ENCODE results near the gene ASRGL1. TPM values are rescaled to one million over a fixed set of nuclear protein-coding genes. Genes with fewer than 3 reads are reported as not detected.

The ASRGL1 gene
- total and polyA plus RNA-seq, 2 experiments from 2014 or later: 9.5 to 18.6 TPM

DNA sequence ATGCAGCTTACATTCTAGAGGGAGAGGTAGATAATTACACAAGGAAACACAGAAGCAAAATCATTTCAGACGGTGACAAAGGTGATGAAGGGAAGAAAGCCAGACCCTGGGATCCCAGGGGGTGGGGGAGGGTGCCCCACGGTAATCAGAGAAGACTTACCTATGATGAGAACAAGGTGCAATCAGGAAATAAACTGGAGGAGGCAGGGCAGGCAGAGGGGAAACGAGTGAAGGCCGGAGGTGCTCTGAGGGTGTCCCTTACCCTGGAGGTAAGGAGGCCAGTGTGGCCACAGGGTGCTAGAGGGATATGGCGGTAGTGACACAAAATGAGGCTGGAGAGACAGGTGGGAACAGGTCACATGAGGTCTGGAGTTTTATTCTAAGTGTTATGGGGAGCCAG lies 67.7 kb downstream of the ASRGL1 start:
- Histone ChIP-seq H3K36me3 (replicated peaks; ENCODE audit: insufficient read depth, low read depth) (no peaks in the 10 kb centered on the region), H3K4me3 (no peak overlapping the region), H3K9me2 (replicated peaks; ENCODE audit: insufficient read depth) (no peaks in the 10 kb centered on the region), H3K9me3 (ENCODE audit: low read depth) (no peaks in the 10 kb centered on the region), H3K27ac (no peak overlapping the region), H3K79me2 (no peaks in the 10 kb centered on the region), H4K20me1 (ENCODE audit: insufficient read depth, poor library complexity, severe bottlenecking) (no peaks in the 10 kb centered on the region), H3K4me1 (ENCODE audit: insufficient read depth) (peaks cover 24% of the 10 kb centered on the region), H2AFZ (no peak overlapping the region), H3K4me2 (no peak overlapping the region), H3K27me3 (no peaks in the 10 kb centered on the region)
- TF ChIP-seq EZH2 (IDR thresholded peaks at IDR 0.05; ENCODE audit: borderline replicate concordance): no peak
- TF ChIP-seq EZH2phosphoT487 (IDR thresholded peaks at IDR 0.05; ENCODE audit: low read depth, severe bottlenecking, unreplicated experiment): no peak
- TF ChIP-seq, protein P1, sequence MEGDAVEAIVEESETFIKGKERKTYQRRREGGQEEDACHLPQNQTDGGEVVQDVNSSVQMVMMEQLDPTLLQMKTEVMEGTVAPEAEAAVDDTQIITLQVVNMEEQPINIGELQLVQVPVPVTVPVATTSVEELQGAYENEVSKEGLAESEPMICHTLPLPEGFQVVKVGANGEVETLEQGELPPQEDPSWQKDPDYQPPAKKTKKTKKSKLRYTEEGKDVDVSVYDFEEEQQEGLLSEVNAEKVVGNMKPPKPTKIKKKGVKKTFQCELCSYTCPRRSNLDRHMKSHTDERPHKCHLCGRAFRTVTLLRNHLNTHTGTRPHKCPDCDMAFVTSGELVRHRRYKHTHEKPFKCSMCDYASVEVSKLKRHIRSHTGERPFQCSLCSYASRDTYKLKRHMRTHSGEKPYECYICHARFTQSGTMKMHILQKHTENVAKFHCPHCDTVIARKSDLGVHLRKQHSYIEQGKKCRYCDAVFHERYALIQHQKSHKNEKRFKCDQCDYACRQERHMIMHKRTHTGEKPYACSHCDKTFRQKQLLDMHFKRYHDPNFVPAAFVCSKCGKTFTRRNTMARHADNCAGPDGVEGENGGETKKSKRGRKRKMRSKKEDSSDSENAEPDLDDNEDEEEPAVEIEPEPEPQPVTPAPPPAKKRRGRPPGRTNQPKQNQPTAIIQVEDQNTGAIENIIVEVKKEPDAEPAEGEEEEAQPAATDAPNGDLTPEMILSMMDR (IDR thresholded peaks at IDR 0.05; ENCODE audit: poor library complexity): no peak
- 64% methylated on average over 5 of the region's 5 CpGs for WGBS (ENCODE audit: low lambda C conversion rate, missing lambda C conversion rate)
- no peak for DNase-seq (ENCODE audit: low spot score)

DNA sequence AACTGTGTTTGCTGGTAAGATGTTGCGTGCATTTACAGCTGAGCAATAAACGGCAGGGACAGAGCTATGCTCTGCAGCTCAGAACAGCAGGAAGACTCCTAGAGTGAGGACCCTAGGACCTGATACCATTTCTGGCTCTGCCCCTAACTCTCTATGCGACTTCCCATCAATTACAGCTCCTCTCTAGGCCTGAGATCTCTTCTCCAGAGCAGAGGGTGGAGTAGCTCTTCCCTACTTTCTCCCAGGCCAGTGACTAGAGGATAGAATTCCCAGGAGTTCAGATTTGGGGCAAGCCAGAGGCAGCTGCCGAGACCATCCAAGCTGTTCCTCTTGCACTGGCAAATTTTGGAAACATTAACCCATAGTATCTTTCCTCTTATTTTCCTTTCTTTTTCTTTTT lies 68.8 kb downstream of the ASRGL1 start:
- no peak for TF ChIP-seq EZH2phosphoT487 (IDR thresholded peaks at IDR 0.05; ENCODE audit: low read depth, severe bottlenecking, unreplicated experiment)
- TF ChIP-seq, protein P1 (IDR thresholded peaks at IDR 0.05; ENCODE audit: poor library complexity): no peak
- TF ChIP-seq EZH2 (IDR thresholded peaks at IDR 0.05; ENCODE audit: borderline replicate concordance): no peak
- Histone ChIP-seq H3K27me3 (no peaks in the 10 kb centered on the region), H3K9me3 (ENCODE audit: low read depth) (no peaks in the 10 kb centered on the region), H3K79me2 (no peaks in the 10 kb centered on the region), H3K36me3 (replicated peaks; ENCODE audit: insufficient read depth, low read depth) (no peaks in the 10 kb centered on the region), H3K4me1 (ENCODE audit: insufficient read depth) (peaks cover 14% of the 10 kb centered on the region), H3K27ac (no peak overlapping the region), H2AFZ (no peak overlapping the region), H4K20me1 (ENCODE audit: insufficient read depth, poor library complexity, severe bottlenecking) (no peaks in the 10 kb centered on the region), H3K4me2 (no peak overlapping the region), H3K4me3 (no peak overlapping the region), H3K9me2 (replicated peaks; ENCODE audit: insufficient read depth) (no peaks in the 10 kb centered on the region)
- DNase-seq (ENCODE audit: low spot score): no peak
- WGBS (ENCODE audit: low lambda C conversion rate, missing lambda C conversion rate): 67% methylated on average over 4 of the region's 4 CpGs

DNA sequence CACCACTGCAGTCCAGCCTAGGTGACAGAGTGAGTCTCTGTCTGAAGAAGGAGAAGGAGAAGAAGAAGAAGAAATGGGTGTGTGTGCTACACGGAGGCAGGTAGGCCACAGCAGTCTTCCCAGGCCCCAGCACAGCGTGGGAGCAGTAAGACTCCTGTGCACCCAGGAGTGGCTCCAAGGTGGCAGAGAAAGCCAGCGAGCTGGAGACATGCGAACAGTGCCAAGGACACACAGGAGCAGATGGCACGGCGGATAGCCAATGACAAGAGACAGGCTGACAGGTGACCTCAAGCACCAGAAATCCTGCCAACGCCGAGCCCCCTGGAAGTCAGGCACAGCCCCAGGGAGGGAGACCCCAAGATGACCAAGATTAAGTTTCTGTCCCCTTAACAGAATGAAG lies 72.6 kb downstream of the ASRGL1 start:
- WGBS (ENCODE audit: low lambda C conversion rate, missing lambda C conversion rate): 90% methylated on average over 8 of the region's 8 CpGs

More for the DNA sequence above, 72.6 kb downstream of the ASRGL1 start:
- Histone ChIP-seq H3K9me3 (ENCODE audit: low read depth) (no peaks in the 10 kb centered on the region), H4K20me1 (ENCODE audit: insufficient read depth, poor library complexity, severe bottlenecking) (no peaks in the 10 kb centered on the region), H3K27me3 (no peaks in the 10 kb centered on the region), H3K36me3 (replicated peaks; ENCODE audit: insufficient read depth, low read depth) (no peaks in the 10 kb centered on the region), H3K4me2 (no peak overlapping the region), H2AFZ (no peak overlapping the region), H3K9me2 (replicated peaks; ENCODE audit: insufficient read depth) (no peaks in the 10 kb centered on the region), H3K27ac (no peak overlapping the region), H3K4me3 (no peak overlapping the region), H3K79me2 (no peaks in the 10 kb centered on the region), H3K4me1 (ENCODE audit: insufficient read depth) (no peaks in the 10 kb centered on the region)
- no peak for DNase-seq (ENCODE audit: low spot score)
- TF ChIP-seq, protein P1 (IDR thresholded peaks at IDR 0.05; ENCODE audit: poor library complexity): no peak
- TF ChIP-seq EZH2phosphoT487 (IDR thresholded peaks at IDR 0.05; ENCODE audit: low read depth, severe bottlenecking, unreplicated experiment) (no peak), EZH2 (IDR thresholded peaks at IDR 0.05; ENCODE audit: borderline replicate concordance) (no peak)
